ENCODE results near the gene PES1. TPM values are rescaled to one million over a fixed set of nuclear protein-coding genes. Genes with fewer than 3 reads are reported as not detected.
"Not testable (repeated sequence)": the region's sequence is repeated elsewhere in the genome, so short reads cannot be mapped to it uniquely, and the experiment has no call there.

Gene PES1
- total and polyA plus RNA-seq, 2 of the 13 experiments (the other 11 are each of a cell fraction or from before 2014, with no cell fraction given) = 65.1 to 94.7 TPM

DNA sequence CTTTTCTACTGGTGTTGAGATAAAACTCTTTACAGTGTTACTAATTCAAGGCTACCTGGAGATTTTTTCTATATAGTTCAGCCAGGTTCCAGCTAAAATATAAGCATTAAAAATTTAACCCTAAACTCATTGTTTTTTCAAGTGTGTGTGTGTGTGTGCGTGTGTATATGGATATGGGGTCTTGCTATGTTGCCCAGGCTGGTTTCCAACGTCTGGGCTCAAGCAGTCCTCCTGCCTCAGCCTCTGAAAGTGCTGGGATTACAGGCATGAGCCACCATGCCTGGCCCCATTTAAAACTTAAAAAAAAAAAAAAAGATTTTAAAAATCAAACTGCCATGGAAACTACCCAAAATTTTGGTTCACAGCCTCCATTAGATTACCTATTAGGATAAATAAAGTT, 4.5 kb upstream of the PES1 start:
- H3K4me3 ChIP-seq (replicated peaks in 1 of 3; ENCODE audit: insufficient read depth in 1 of 3, low read depth in 2 of 3, low read length in 3 of 3) = no peak overlapping the region
- no TSS peak for BruUV-seq (replicated peaks)
- in situ Hi-C loops (cut with HindIII; ENCODE audit: extremely low pct_ligation_motif_present, low pct_unique_long_range_greater_than_20kb) = no loop called here
- intact Hi-C loops (cut with micrococcal nuclease; ENCODE audit: unreplicated experiment) = no loop called here
- peaks cover 5% of the 10 kb centered on the region for H3K79me2 ChIP-seq (ENCODE audit: insufficient read depth, low read length)
- WGBS (ENCODE audit: low lambda C conversion rate) = 20% methylated on average over 2 of the region's 2 CpGs
- no peak overlapping the region for H3K9ac ChIP-seq (ENCODE audit: insufficient read depth, low read depth, low read length)
- no peak overlapping the region for H3K4me2 ChIP-seq (ENCODE audit: low read depth, low read length)
- peak; percentile 86 for TF ChIP-seq ZNF121 (CRISPR knock-in tag; IDR thresholded peaks at IDR 0.05)
- TF ChIP-seq, protein P1, sequence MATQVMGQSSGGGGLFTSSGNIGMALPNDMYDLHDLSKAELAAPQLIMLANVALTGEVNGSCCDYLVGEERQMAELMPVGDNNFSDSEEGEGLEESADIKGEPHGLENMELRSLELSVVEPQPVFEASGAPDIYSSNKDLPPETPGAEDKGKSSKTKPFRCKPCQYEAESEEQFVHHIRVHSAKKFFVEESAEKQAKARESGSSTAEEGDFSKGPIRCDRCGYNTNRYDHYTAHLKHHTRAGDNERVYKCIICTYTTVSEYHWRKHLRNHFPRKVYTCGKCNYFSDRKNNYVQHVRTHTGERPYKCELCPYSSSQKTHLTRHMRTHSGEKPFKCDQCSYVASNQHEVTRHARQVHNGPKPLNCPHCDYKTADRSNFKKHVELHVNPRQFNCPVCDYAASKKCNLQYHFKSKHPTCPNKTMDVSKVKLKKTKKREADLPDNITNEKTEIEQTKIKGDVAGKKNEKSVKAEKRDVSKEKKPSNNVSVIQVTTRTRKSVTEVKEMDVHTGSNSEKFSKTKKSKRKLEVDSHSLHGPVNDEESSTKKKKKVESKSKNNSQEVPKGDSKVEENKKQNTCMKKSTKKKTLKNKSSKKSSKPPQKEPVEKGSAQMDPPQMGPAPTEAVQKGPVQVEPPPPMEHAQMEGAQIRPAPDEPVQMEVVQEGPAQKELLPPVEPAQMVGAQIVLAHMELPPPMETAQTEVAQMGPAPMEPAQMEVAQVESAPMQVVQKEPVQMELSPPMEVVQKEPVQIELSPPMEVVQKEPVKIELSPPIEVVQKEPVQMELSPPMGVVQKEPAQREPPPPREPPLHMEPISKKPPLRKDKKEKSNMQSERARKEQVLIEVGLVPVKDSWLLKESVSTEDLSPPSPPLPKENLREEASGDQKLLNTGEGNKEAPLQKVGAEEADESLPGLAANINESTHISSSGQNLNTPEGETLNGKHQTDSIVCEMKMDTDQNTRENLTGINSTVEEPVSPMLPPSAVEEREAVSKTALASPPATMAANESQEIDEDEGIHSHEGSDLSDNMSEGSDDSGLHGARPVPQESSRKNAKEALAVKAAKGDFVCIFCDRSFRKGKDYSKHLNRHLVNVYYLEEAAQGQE (IDR thresholded peaks at IDR 0.05; ENCODE audit: borderline replicate concordance in 1 of 2, low read depth in 1 of 2, low read length in 2 of 2) = no peak
- no peak overlapping the region for H2AFZ ChIP-seq (ENCODE audit: low read length)
- no peak overlapping the region for H3K27ac ChIP-seq (ENCODE audit: extremely low read length, insufficient read depth, low read length)
- no peaks in the 10 kb centered on the region for H3K9me3 ChIP-seq (ENCODE audit: low read length)
- H3K27me3 ChIP-seq (ENCODE audit: control insufficient read depth in 1 of 2, insufficient read depth in 2 of 2, low read length in 2 of 2) = peaks cover 1 to 9% of the 10 kb centered on the region in 2 experiments; a peak in 2 of 5 replicates
- DNase-seq (ENCODE audit: low spot score) (no peak), FAIRE-seq (no peak), ATAC-seq (no peak)
- POLR2A ChIA-PET = no interaction called here
- CTCF ChIA-PET (ENCODE audit: low intra/inter-chr PET ratio, low total read pairs) = no interaction called here
- H3K4me1 ChIP-seq (ENCODE audit: insufficient read depth, low read length) = peaks cover 11% of the 10 kb centered on the region
- no peaks in the 10 kb centered on the region for H3K36me3 ChIP-seq (replicated peaks in 1 of 2; ENCODE audit: control insufficient read depth in 1 of 2, insufficient read depth in 2 of 2, low read length in 2 of 2)
- no peaks in the 10 kb centered on the region for H4K20me1 ChIP-seq (ENCODE audit: insufficient read depth, low read length)

DNA sequence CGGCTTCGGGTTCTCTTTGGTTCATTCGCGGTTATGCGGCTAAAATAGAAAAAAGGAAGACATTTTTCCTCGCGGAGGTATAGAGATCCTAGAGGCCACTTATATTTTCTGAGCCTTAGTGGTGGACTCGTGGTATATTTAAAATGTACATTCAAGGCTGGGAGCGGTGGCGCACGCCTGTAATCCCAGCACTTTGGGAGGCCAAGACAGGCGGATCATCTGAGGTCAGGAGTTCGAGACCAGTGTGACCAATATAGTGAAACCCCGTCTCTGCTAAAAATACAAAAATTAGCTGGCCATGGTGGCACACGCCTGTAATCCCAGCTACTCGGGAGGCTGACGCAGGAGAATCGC, 627 bp upstream of the PES1 start:
- H3K4me3 ChIP-seq (replicated peaks in 1 of 3; ENCODE audit: insufficient read depth in 1 of 3, low read depth in 2 of 3, low read length in 3 of 3) = peak overlapping the region in 1 of 3 experiments; percentile 84; a peak in 1 of 6 replicates
- H3K27me3 ChIP-seq (ENCODE audit: control insufficient read depth in 1 of 2, insufficient read depth in 2 of 2, low read length in 2 of 2); ATAC-seq; in situ Hi-C loops (cut with HindIII; ENCODE audit: extremely low pct_ligation_motif_present, low pct_unique_long_range_greater_than_20kb); DNase-seq (ENCODE audit: low spot score); BruUV-seq (replicated peaks); intact Hi-C loops (cut with micrococcal nuclease; ENCODE audit: unreplicated experiment); CTCF ChIA-PET (ENCODE audit: low intra/inter-chr PET ratio, low total read pairs); H3K27ac ChIP-seq (ENCODE audit: extremely low read length, insufficient read depth, low read length); H2AFZ ChIP-seq (ENCODE audit: low read length); H3K9me3 ChIP-seq (ENCODE audit: low read length); H4K20me1 ChIP-seq (ENCODE audit: insufficient read depth, low read length); H3K9ac ChIP-seq (ENCODE audit: insufficient read depth, low read depth, low read length); FAIRE-seq: not testable (repeated sequence)
- WGBS (ENCODE audit: low lambda C conversion rate) = 26% methylated on average over 18 of the region's 18 CpGs
- peaks cover 27% of the 10 kb centered on the region for H3K79me2 ChIP-seq (ENCODE audit: insufficient read depth, low read length)
- H3K36me3 ChIP-seq (replicated peaks in 1 of 2; ENCODE audit: control insufficient read depth in 1 of 2, insufficient read depth in 2 of 2, low read length in 2 of 2) = peaks cover 17 to 21% of the 10 kb centered on the region in 2 experiments
- peak overlapping the region; percentile 85 for H3K4me2 ChIP-seq (ENCODE audit: low read depth, low read length)
- H3K4me1 ChIP-seq (ENCODE audit: insufficient read depth, low read length) = peaks cover 26% of the 10 kb centered on the region
- POLR2A ChIA-PET = interaction anchor here (1.2 to 1.7 kb wide), 5 partner anchors 14 to 169 kb away, joined by 4 to 10 read pairs (median 5); partner anchors contain the start of genes GAL3ST1 and TCN2

Data from HepG2 (cell line).